MM.1S (cell line): Measurements from ENCODE around the gene CEP72.

Source experiments
- CTCF ChIP-seq: fragments of 300-600 bp; sonication (generic); IDR thresholded peaks from 2 replicates; pipeline ENCODE4 v1.5.1; 2016; ENCODE audit warnings: antibody characterized with exemption, low read length, mixed read lengths
- EZH2 ChIP-seq: fragments of 300-600 bp; sonication (generic); optimal IDR thresholded peaks from 2 replicates; pipeline ENCODE3; 2017; ENCODE audit warnings: low read depth, mild to moderate bottlenecking, antibody characterized with exemption, low read length, mixed read lengths

DNA sequence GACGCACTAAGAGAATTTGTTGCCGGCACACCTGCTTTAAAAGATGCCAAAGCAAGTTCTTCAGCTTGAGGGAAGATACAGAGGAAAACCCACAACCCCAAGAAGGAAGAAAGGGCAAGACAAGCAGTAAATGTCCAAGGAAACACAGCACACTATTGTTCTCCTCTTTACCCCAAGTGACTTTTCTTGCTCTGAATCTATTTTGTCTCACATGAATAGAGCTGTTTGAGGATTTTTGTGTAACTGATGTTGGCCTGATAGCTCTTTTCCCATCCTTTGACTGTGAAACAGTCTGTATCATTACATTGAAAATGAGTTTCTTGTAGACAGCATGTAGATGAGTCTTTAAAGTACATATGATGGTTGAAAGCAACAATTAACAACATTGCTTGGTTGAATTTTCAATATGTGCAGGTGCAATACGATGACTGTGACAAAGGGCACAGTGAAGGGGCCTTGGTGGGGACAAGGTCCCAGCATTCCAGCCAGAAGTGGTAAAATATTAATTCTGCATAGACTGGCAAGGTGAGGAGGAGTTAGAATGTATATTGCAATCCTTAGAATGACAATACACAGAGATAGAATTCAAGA is 16.8 kb upstream of the CEP72 start:
- TF ChIP-seq CTCF = no peak
- TF ChIP-seq EZH2 = no peak
